ENCODE results near the gene LARP1B. TPM values are rescaled to one million over a fixed set of nuclear protein-coding genes. Genes with fewer than 3 reads are reported as not detected.
"Not testable (repeated sequence)": the region's sequence is repeated elsewhere in the genome, so short reads cannot be mapped to it uniquely, and the experiment has no call there.

Gene LARP1B
- total RNA-seq, 5 donors from 2014 or later (not counting 1 experiment from before 2014, with no cell fraction given) = 9.6 to 15.5 (median 13.1) TPM

DNA sequence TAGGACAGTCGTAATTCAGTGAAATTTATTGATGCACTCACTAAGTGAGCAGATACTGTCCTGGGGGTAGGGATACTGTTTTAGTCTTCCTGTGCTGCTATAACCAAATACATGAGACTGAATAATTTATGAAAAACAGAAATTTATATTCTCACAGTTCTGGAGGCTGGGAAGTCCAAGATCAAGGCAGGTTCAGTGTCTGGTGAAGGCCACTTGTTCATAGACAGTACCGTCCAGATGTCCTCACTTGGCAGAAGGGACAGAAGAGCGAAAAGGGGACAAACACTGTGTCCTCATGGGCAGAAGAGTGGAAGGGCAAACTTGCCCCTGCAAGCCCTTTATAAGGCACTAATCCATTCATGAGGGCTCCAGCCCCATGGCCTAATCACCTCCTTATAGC lies 180.9 kb downstream of the LARP1B start:
- Histone ChIP-seq H3K36me3 (ENCODE audit: control insufficient read depth in 2 of 2, extremely low read depth in 1 of 2, insufficient read depth in 1 of 2, low read length in 1 of 2) (no peaks in the 10 kb centered on the region), H3K9me3 (no peaks in the 10 kb centered on the region), H3K27ac (ENCODE audit: low read length) (no peak overlapping the region), H3K4me1 (ENCODE audit: control insufficient read depth in 1 of 2, extremely low read depth in 1 of 2, insufficient read depth in 2 of 2, low read length in 2 of 2) (no peaks in the 10 kb centered on the region), H3K27me3 (replicated peaks in 1 of 2; ENCODE audit: control insufficient read depth in 2 of 2, extremely low read depth in 1 of 2, insufficient read depth in 2 of 2, low read length in 1 of 2) (peaks cover 0 to 8% of the 10 kb centered on the region in 2 experiments), H3K4me3 (ENCODE audit: control insufficient read depth in 1 of 2, extremely low read depth in 1 of 2, low read length in 1 of 2) (no peak overlapping the region)
- Mint-ChIP-seq H3K27me3 (peaks cover 15% of the 10 kb centered on the region in 2 donors), H3K4me1 (no peaks in the 10 kb centered on the region), H3K4me3 (no peak overlapping the region), H3K27ac (no peak overlapping the region), H3K9me3 (no peaks in the 10 kb centered on the region), H3K36me3 (no peaks in the 10 kb centered on the region)
- ChIA-PET POLR2A (no interaction called here), CTCF (no interaction called here)
- ATAC-seq (replicated peaks in 1 of 4) (no peak), DNase-seq (no peak)
- WGBS (ENCODE audit: insufficient coverage) = 100% methylated on average over 1 of the region's 3 CpGs

DNA sequence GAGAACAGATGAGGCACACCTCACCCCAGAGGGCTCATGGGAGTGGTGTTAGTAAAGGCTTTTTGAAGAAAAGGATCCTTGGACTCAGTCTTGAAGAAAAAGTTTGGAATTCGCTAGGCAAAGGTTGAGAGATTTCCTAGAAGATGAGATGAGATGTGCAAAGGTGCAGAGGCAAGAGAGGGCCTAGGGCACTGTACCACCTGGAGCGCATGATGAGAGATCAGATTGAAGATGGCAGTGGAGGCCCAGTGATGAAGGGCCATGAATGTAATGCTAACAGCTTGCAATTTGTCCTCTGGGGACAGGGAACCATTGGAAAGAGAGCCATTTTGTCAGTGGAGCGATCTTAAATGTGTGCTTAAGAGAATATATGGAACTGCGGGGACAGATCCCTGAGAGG lies 181.5 kb downstream of the LARP1B start:
- no peaks in the 10 kb centered on the region for H3K36me3 Mint-ChIP-seq
- no peaks in the 10 kb centered on the region for H3K4me1 Mint-ChIP-seq
- WGBS (ENCODE audit: insufficient coverage) = 86% methylated on average over 3 of the region's 4 CpGs

DNA sequence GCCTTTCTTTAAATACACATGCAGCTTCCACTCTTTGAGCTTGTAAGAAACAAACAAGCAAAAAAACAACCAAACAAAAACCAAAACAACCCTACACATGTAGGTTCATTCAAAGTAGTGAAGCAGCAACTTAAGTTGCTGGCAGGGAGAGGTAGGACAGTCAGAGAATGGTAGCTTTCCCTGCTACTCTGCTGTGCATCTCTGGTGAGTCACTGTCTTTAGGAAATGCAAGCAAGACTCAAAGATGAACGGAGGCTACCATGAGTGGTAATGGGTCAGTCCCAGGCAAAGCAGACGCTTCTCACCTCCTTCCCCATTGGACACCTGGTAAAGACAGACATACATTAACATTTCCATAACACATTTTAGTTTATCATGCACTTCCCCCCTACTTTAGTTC lies 183.3 kb downstream of the LARP1B start:
- peaks cover 0 to 5% of the 10 kb centered on the region in 2 experiments for H3K27me3 ChIP-seq (replicated peaks in 1 of 2; ENCODE audit: control insufficient read depth in 2 of 2, extremely low read depth in 1 of 2, insufficient read depth in 2 of 2, low read length in 1 of 2)
- POLR2A ChIA-PET = no interaction called here
- H3K27ac Mint-ChIP-seq = no peak overlapping the region

More for the DNA sequence above, 181.5 kb downstream of the LARP1B start:
- Mint-ChIP-seq H3K27ac (no peak overlapping the region), H3K9me3 (no peaks in the 10 kb centered on the region), H3K27me3 (peaks cover 15% of the 10 kb centered on the region in 2 donors), H3K4me3 (no peak overlapping the region)
- ATAC-seq (replicated peaks in 1 of 4) = no peak
- Histone ChIP-seq H3K9me3 (no peaks in the 10 kb centered on the region), H3K27me3 (replicated peaks in 1 of 2; ENCODE audit: control insufficient read depth in 2 of 2, extremely low read depth in 1 of 2, insufficient read depth in 2 of 2, low read length in 1 of 2) (peaks cover 0 to 5% of the 10 kb centered on the region in 2 experiments), H3K4me3 (ENCODE audit: control insufficient read depth in 1 of 2, extremely low read depth in 1 of 2, low read length in 1 of 2) (no peak overlapping the region), H3K36me3 (ENCODE audit: control insufficient read depth in 2 of 2, extremely low read depth in 1 of 2, insufficient read depth in 1 of 2, low read length in 1 of 2) (no peaks in the 10 kb centered on the region), H3K4me1 (ENCODE audit: control insufficient read depth in 1 of 2, extremely low read depth in 1 of 2, insufficient read depth in 2 of 2, low read length in 2 of 2) (no peaks in the 10 kb centered on the region), H3K27ac (ENCODE audit: low read length) (no peak overlapping the region)
- DNase-seq = no peak
- ChIA-PET CTCF (no interaction called here), POLR2A (no interaction called here)

DNA sequence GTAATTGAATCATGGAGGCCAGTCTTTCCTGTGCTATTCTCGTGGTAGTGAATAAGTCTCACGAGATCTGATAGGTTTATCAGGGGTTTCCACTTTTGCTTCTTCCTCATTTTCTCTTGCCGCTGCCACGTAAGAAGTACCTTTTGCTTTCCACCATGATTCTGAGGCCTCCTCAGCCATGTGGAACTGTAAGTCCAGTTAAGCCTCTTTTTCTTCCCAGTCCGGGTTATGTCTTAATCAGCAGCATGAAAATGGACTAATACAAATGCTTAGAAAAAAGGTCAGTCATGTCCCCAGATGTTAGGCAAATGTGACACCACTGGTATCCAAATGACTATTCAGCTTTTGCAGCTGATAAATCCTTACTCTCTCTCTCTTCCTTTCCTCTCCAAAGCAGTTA lies 184.3 kb downstream of the LARP1B start:
- ATAC-seq (replicated peaks in 1 of 4); H3K36me3 Mint-ChIP-seq; H3K9me3 ChIP-seq; H3K36me3 ChIP-seq (ENCODE audit: control insufficient read depth in 2 of 2, extremely low read depth in 1 of 2, insufficient read depth in 1 of 2, low read length in 1 of 2); H3K4me3 ChIP-seq (ENCODE audit: control insufficient read depth in 1 of 2, extremely low read depth in 1 of 2, low read length in 1 of 2); H3K4me1 Mint-ChIP-seq; H3K27ac Mint-ChIP-seq; H3K4me1 ChIP-seq (ENCODE audit: control insufficient read depth in 1 of 2, extremely low read depth in 1 of 2, insufficient read depth in 2 of 2, low read length in 2 of 2); H3K4me3 Mint-ChIP-seq; H3K27me3 ChIP-seq (replicated peaks in 1 of 2; ENCODE audit: control insufficient read depth in 2 of 2, extremely low read depth in 1 of 2, insufficient read depth in 2 of 2, low read length in 1 of 2); POLR2A ChIA-PET; H3K27ac ChIP-seq (ENCODE audit: low read length); CTCF ChIA-PET; DNase-seq: not testable (repeated sequence)
- Mint-ChIP-seq H3K27me3 (peaks cover 10 to 15% of the 10 kb centered on the region in 2 donors), H3K9me3 (peaks cover 0 to 19% (median 8%) of the 10 kb centered on the region in 3 donors)
- WGBS (ENCODE audit: insufficient coverage) = 88% methylated on average over 2 of the region's 5 CpGs

More for the DNA sequence above, 183.3 kb downstream of the LARP1B start:
- H3K36me3 ChIP-seq (ENCODE audit: control insufficient read depth in 2 of 2, extremely low read depth in 1 of 2, insufficient read depth in 1 of 2, low read length in 1 of 2) = no peaks in the 10 kb centered on the region
- no peak overlapping the region for H3K4me3 ChIP-seq (ENCODE audit: control insufficient read depth in 1 of 2, extremely low read depth in 1 of 2, low read length in 1 of 2)
- H3K27ac ChIP-seq (ENCODE audit: low read length) = no peak overlapping the region
- H3K27me3 Mint-ChIP-seq = peaks cover 15% of the 10 kb centered on the region in 2 donors
- DNase-seq (no peak), ATAC-seq (replicated peaks in 1 of 4) (no peak)
- 86% methylated on average over 1 of the region's 2 CpGs for WGBS (ENCODE audit: insufficient coverage)
- no peaks in the 10 kb centered on the region for H3K4me1 Mint-ChIP-seq
- no peaks in the 10 kb centered on the region for H3K36me3 Mint-ChIP-seq
- peaks cover 3% of the 10 kb centered on the region for H3K9me3 ChIP-seq
- CTCF ChIA-PET = no interaction called here
- no peak overlapping the region for H3K4me3 Mint-ChIP-seq
- peaks cover 0 to 11% (median 5%) of the 10 kb centered on the region in 3 donors for H3K9me3 Mint-ChIP-seq
- no peaks in the 10 kb centered on the region for H3K4me1 ChIP-seq (ENCODE audit: control insufficient read depth in 1 of 2, extremely low read depth in 1 of 2, insufficient read depth in 2 of 2, low read length in 2 of 2)

DNA sequence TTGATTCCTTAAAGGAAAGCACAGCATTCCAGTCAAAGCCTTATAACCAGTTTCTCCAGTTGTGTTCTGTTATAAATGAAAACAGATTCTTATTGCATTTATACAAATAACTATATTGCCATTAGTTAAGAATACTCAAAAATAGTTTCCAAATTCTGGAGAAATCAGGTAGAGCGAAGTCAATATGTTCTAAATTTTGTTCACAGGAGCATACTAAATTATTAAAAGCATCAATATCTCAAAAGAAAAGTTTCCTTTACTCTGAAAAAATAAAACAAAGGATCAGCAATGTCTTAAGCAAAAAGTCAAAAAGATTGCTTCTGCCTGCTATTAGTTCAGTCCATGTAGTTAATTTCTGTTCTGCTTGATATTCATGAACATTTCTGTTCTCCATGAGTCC lies 186.8 kb downstream of the LARP1B start:
- Mint-ChIP-seq H3K4me3 (no peak overlapping the region), H3K36me3 (no peaks in the 10 kb centered on the region), H3K27ac (no peak overlapping the region), H3K9me3 (peaks cover 0 to 20% (median 9%) of the 10 kb centered on the region in 3 donors), H3K27me3 (peaks cover 0 to 17% of the 10 kb centered on the region in 2 donors), H3K4me1 (no peaks in the 10 kb centered on the region)
- ATAC-seq (replicated peaks in 1 of 4) (no peak), DNase-seq (no peak)
- POLR2A ChIA-PET = no interaction called here
- H3K27ac ChIP-seq (ENCODE audit: low read length) = no peak overlapping the region
- CTCF ChIA-PET = no interaction called here
- H3K9me3 ChIP-seq = peaks cover 3% of the 10 kb centered on the region
- no peak overlapping the region for H3K4me3 ChIP-seq (ENCODE audit: control insufficient read depth in 1 of 2, extremely low read depth in 1 of 2, low read length in 1 of 2)
- H3K4me1 ChIP-seq (ENCODE audit: control insufficient read depth in 1 of 2, extremely low read depth in 1 of 2, insufficient read depth in 2 of 2, low read length in 2 of 2) = no peaks in the 10 kb centered on the region
- peaks cover 0 to 5% of the 10 kb centered on the region in 2 experiments for H3K27me3 ChIP-seq (replicated peaks in 1 of 2; ENCODE audit: control insufficient read depth in 2 of 2, extremely low read depth in 1 of 2, insufficient read depth in 2 of 2, low read length in 1 of 2)
- no peaks in the 10 kb centered on the region for H3K36me3 ChIP-seq (ENCODE audit: control insufficient read depth in 2 of 2, extremely low read depth in 1 of 2, insufficient read depth in 1 of 2, low read length in 1 of 2)
- no CpG with 5 or more reads among the region's 1 CpG for WGBS (ENCODE audit: insufficient coverage)

DNA sequence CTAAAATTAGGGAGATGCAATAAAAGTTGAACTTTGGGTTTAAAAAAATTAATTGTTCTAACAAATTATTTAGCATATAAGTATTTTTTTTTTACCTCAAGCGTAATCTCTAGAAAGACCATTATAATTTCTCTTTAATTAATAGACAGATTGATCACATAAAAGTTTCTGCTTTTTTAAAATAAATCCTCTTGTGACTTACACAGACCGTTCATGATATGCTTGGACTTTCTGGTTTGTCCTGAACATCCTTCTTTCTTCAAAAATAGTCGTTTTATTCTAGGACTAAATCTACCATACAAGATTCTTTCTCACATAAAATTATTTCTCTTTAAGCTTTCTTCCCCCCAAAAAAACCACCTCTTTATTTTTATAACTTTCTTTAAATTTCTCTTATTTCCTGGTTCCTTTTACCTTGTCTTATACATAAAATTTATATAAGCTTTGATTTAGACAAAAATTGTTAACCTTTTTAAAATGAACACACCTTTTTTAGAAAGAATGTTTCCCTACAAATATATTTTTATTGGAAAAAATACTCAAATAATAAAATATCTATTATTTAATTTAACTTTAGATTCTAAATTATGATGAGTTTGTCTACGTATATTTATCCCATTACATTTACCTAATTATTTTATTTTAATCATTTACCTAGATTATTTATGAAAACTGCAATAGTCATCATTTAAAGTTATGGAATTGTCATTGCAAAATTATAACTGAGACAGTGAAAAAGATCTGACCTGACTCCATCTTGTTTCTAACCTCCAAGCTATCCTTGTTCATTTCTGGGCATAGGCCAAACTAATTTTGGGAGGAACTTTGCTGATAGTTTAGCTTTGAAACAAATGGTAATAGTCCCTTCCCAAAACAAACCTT lies 188.9 kb downstream of the LARP1B start:
- H3K4me3 ChIP-seq (ENCODE audit: control insufficient read depth in 1 of 2, extremely low read depth in 1 of 2, low read length in 1 of 2) = no peak overlapping the region
- Mint-ChIP-seq H3K9me3 (peaks cover 0 to 20% (median 9%) of the 10 kb centered on the region in 3 donors), H3K4me3 (no peak overlapping the region), H3K27ac (no peak overlapping the region), H3K36me3 (no peaks in the 10 kb centered on the region), H3K4me1 (no peaks in the 10 kb centered on the region), H3K27me3 (peaks cover 11 to 16% of the 10 kb centered on the region in 2 donors)
- no peaks in the 10 kb centered on the region for H3K4me1 ChIP-seq (ENCODE audit: control insufficient read depth in 1 of 2, extremely low read depth in 1 of 2, insufficient read depth in 2 of 2, low read length in 2 of 2)
- H3K27me3 ChIP-seq (replicated peaks in 1 of 2; ENCODE audit: control insufficient read depth in 2 of 2, extremely low read depth in 1 of 2, insufficient read depth in 2 of 2, low read length in 1 of 2) = no peaks in the 10 kb centered on the region
- WGBS (ENCODE audit: insufficient coverage) = 71% methylated on average over 1 of the region's 4 CpGs
- no peaks in the 10 kb centered on the region for H3K36me3 ChIP-seq (ENCODE audit: control insufficient read depth in 2 of 2, extremely low read depth in 1 of 2, insufficient read depth in 1 of 2, low read length in 1 of 2)
- POLR2A ChIA-PET = interaction anchor here in 1 of 2 donors (0.7 kb wide), 1 partner anchor 42 kb away, joined by 4 read pairs; no protein-coding TSS in a partner anchor
- CTCF ChIA-PET = interaction anchor here in 1 of 2 donors (0.6 kb wide), 1 partner anchor 25 kb away, joined by 3 read pairs; no protein-coding TSS in a partner anchor
- DNase-seq (no peak), ATAC-seq (replicated peaks in 1 of 4) (no peak)
- H3K9me3 ChIP-seq = peaks cover 3% of the 10 kb centered on the region
- H3K27ac ChIP-seq (ENCODE audit: low read length) = no peak overlapping the region
